MM.1S (cell line): ENCODE data around the gene CILP2.

Experiments used
- EZH2phosphoT487 ChIP-seq: fragments of 300-600 bp; sonication (generic); IDR thresholded peaks from 2 replicates; pipeline ENCODE4 v1.6.1; 2018; ENCODE audit warnings: antibody characterized with exemption, low read length
- TF ChIP-seq, protein P1 (sequence below): fragments of 300-600 bp; sonication (generic); IDR thresholded peaks from 2 replicates; pipeline ENCODE4 v1.5.1; 2016; ENCODE audit warnings: antibody characterized with exemption, low read length, mixed read lengths

- TF ChIP-seq, protein P1, sequence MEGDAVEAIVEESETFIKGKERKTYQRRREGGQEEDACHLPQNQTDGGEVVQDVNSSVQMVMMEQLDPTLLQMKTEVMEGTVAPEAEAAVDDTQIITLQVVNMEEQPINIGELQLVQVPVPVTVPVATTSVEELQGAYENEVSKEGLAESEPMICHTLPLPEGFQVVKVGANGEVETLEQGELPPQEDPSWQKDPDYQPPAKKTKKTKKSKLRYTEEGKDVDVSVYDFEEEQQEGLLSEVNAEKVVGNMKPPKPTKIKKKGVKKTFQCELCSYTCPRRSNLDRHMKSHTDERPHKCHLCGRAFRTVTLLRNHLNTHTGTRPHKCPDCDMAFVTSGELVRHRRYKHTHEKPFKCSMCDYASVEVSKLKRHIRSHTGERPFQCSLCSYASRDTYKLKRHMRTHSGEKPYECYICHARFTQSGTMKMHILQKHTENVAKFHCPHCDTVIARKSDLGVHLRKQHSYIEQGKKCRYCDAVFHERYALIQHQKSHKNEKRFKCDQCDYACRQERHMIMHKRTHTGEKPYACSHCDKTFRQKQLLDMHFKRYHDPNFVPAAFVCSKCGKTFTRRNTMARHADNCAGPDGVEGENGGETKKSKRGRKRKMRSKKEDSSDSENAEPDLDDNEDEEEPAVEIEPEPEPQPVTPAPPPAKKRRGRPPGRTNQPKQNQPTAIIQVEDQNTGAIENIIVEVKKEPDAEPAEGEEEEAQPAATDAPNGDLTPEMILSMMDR, result no peak
- TF ChIP-seq EZH2phosphoT487, result no peak
These were observed 20.8 kb upstream of the CILP2 start for GRCh38 chr19:19517235-19517619.
